NAMALWA (cell line): ENCODE measurements around the gene TNXB.
A peak's percentile ranks its signal among the peaks of the same experiment; 100 is the strongest.
"Not testable (repeated sequence)": the region's sequence is repeated elsewhere in the genome, so short reads cannot be mapped to it uniquely, and the experiment has no call there.

Experiments used
- DNase-seq: peaks from one replicate; pipeline ENCODE4 v3.0.0-alpha.2; 2015; ENCODE audit warnings: low spot score

The TNXB gene

GRCh38 chr6:32110632-32111031 lies 1.5 kb upstream of the TNXB start:
- no peak for DNase-seq

- DNase-seq, result no peak
Measured at GRCh38 chr6:32109765-32110160, 625 bp upstream of the TNXB start.

GRCh38 chr6:32108727-32109113 lies 418 bp downstream of the TNXB start:
- no peak for DNase-seq

- no peak for DNase-seq
Measured at GRCh38 chr6:32108094-32108627, 977 bp downstream of the TNXB start.

- DNase-seq, result no peak
Measured at GRCh38 chr6:32107406-32107805, 1.7 kb downstream of the TNXB start.

GRCh38 chr6:32105433-32105832 lies 3.7 kb downstream of the TNXB start:
- no peak for DNase-seq

GRCh38 chr6:32102255-32102654 lies 6.9 kb downstream of the TNXB start:
- DNase-seq, result no peak

GRCh38 chr6:32100251-32100650 lies 8.9 kb downstream of the TNXB start:
- not testable (repeated sequence) for DNase-seq

GRCh38 chr6:32097364-32097763 lies 11.8 kb downstream of the TNXB start:
- DNase-seq, result no peak

GRCh38 chr6:32096394-32097258 lies 12.5 kb downstream of the TNXB start:
- no peak for DNase-seq

- DNase-seq, result no peak
Measured at GRCh38 chr6:32096087-32096393, 13.1 kb downstream of the TNXB start.

- no peak for DNase-seq
Measured at GRCh38 chr6:32095338-32096086, 13.6 kb downstream of the TNXB start.

- DNase-seq, result no peak
Measured at GRCh38 chr6:32092760-32093497, 16.2 kb downstream of the TNXB start.

- DNase-seq, result no peak
Measured at GRCh38 chr6:32089082-32089828, 19.9 kb downstream of the TNXB start.

- no peak for DNase-seq
Measured at GRCh38 chr6:32088487-32089049, 20.6 kb downstream of the TNXB start.

GRCh38 chr6:32087574-32088486 lies 21.3 kb downstream of the TNXB start:
- peak; percentile 76 for DNase-seq

GRCh38 chr6:32086661-32087573 lies 22.2 kb downstream of the TNXB start:
- no peak for DNase-seq

GRCh38 chr6:32085759-32086459 lies 23.2 kb downstream of the TNXB start:
- DNase-seq, result peak; percentile 24

- no peak for DNase-seq
Measured at GRCh38 chr6:32084780-32085179, 24.4 kb downstream of the TNXB start.
